Measurements from ENCODE around the gene KCND3. TPM values are rescaled to one million over a fixed set of nuclear protein-coding genes. Genes with fewer than 3 reads are reported as not detected.
"Not testable (repeated sequence)": the region's sequence is repeated elsewhere in the genome, so short reads cannot be mapped to it uniquely, and the experiment has no call there.

KCND3 gene
- total and polyA plus RNA-seq, 2 donors from 2014 or later, result 1.2 to 12.6 TPM

DNA sequence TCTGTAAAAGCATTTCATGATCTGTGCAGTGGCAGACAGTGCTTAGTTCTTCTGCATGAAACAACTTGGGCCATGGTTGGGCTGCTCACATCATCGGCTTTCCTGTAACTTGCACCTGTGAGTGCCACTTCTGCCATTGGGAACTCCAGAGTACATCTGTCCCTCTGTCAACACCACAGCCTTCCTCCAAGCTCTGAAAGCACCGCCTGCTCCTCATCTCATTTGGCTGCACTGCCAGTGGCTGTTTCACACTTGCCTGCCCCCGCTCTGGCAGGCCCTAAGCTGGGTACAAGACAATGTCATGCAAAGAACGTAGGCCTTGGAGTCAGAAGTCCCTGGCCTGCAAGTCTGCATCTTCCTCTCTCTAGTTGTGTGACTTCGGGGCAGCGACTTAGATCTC, 187.4 kb downstream of the KCND3 start:
- Histone ChIP-seq H3K4me1 (ENCODE audit: control insufficient read depth in 2 of 3, insufficient read depth in 2 of 3, low read depth in 1 of 3, low read length in 3 of 3) (no peaks in the 10 kb centered on the region), H3K27ac (ENCODE audit: low read depth in 2 of 2, low read length in 2 of 2) (no peak overlapping the region), H3K9me3 (ENCODE audit: control insufficient read depth in 2 of 3, insufficient read depth in 1 of 3, low read length in 3 of 3) (no peaks in the 10 kb centered on the region), H3K27me3 (ENCODE audit: control insufficient read depth, insufficient read depth, low read length) (no peaks in the 10 kb centered on the region), H3K9ac (ENCODE audit: low read length in 3 of 3) (no peak overlapping the region), H3K4me3 (ENCODE audit: low read length in 3 of 3) (no peak overlapping the region), H3K36me3 (ENCODE audit: control insufficient read depth in 2 of 3, insufficient read depth in 3 of 3, low read length in 3 of 3) (no peaks in the 10 kb centered on the region)
- FAIRE-seq (no peak), DNase-seq (no peak)
- intact Hi-C loops (cut with DNase I), result no loop called here
- TF ChIP-seq, protein P1, sequence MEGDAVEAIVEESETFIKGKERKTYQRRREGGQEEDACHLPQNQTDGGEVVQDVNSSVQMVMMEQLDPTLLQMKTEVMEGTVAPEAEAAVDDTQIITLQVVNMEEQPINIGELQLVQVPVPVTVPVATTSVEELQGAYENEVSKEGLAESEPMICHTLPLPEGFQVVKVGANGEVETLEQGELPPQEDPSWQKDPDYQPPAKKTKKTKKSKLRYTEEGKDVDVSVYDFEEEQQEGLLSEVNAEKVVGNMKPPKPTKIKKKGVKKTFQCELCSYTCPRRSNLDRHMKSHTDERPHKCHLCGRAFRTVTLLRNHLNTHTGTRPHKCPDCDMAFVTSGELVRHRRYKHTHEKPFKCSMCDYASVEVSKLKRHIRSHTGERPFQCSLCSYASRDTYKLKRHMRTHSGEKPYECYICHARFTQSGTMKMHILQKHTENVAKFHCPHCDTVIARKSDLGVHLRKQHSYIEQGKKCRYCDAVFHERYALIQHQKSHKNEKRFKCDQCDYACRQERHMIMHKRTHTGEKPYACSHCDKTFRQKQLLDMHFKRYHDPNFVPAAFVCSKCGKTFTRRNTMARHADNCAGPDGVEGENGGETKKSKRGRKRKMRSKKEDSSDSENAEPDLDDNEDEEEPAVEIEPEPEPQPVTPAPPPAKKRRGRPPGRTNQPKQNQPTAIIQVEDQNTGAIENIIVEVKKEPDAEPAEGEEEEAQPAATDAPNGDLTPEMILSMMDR (IDR thresholded peaks at IDR 0.05; ENCODE audit: borderline replicate concordance, extremely low read depth, insufficient read depth), result no peak

DNA sequence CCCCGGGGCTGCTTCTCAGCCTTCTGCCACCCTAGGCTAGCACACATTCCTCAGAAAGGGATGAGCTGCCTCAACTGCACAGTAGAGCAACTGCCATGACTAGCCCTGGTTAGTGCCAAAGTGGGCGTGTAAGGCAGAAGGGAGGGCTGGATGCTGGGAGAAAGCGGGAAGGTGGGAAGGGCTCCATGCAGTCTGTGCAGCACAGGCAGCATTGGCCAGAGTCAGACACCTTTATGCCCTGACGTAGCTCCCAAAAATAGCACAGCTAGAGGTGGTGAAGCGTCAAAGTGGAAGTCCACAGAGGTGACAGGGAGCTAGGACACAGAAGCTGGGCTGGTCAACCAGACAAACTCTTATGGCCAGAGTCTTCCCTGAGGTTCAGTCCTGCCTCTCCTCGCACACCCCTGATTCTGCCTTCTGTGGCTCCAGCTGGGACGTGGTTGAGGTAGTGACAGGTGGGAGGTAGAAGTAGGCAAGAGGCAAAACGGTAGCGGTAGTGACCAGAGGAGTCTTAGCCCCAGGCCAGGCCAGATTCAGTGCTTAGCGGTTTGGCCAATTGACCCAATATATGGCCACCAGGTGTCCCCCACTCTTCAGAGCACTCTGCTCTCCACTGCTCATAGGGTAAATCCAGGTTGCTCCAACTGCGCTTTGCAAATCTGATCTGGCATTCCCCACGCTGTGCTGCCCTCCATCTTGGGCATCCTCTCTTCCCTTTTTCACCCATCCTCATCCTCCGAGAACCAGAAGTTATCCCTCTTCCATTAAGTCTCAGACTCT, 188.2 kb downstream of the KCND3 start:
- Histone ChIP-seq H3K36me3 (ENCODE audit: control insufficient read depth in 2 of 3, insufficient read depth in 3 of 3, low read length in 3 of 3) (no peaks in the 10 kb centered on the region), H3K4me3 (ENCODE audit: low read length in 3 of 3) (no peak overlapping the region), H3K27me3 (ENCODE audit: control insufficient read depth, insufficient read depth, low read length) (no peaks in the 10 kb centered on the region), H3K9ac (ENCODE audit: low read length in 3 of 3) (no peak overlapping the region), H3K9me3 (ENCODE audit: control insufficient read depth in 2 of 3, insufficient read depth in 1 of 3, low read length in 3 of 3) (no peaks in the 10 kb centered on the region), H3K27ac (ENCODE audit: low read depth in 2 of 2, low read length in 2 of 2) (no peak overlapping the region), H3K4me1 (ENCODE audit: control insufficient read depth in 2 of 3, insufficient read depth in 2 of 3, low read depth in 1 of 3, low read length in 3 of 3) (no peaks in the 10 kb centered on the region)
- intact Hi-C loops (cut with DNase I), result no loop called here
- TF ChIP-seq, protein P1 (IDR thresholded peaks at IDR 0.05; ENCODE audit: borderline replicate concordance, extremely low read depth, insufficient read depth), result no peak
- no peak for DNase-seq
- FAIRE-seq, result no peak

DNA sequence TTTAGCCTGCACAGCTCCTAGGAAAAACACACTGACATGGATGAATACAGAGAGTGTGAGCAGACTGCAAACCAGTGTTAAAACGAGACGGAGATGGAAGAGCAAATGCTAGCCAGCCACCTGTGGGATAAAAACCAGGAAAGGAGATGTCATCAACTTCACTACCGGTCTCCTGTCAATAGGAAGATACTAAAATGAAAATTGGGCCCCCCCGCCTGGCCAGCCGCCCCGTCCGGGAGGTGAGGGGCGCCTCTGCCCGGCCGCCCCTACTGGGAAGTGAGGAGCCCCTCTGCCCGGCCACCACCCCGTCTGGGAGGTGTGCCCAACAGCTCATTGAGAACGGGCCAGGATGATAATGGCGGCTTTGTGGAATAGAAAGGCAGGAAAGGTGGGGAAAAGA, 189.7 kb downstream of the KCND3 start:
- FAIRE-seq; H3K27me3 ChIP-seq (ENCODE audit: control insufficient read depth, insufficient read depth, low read length); H3K4me1 ChIP-seq (ENCODE audit: control insufficient read depth in 2 of 3, insufficient read depth in 2 of 3, low read depth in 1 of 3, low read length in 3 of 3); H3K36me3 ChIP-seq (ENCODE audit: control insufficient read depth in 2 of 3, insufficient read depth in 3 of 3, low read length in 3 of 3); H3K9ac ChIP-seq (ENCODE audit: low read length in 3 of 3); H3K9me3 ChIP-seq (ENCODE audit: control insufficient read depth in 2 of 3, insufficient read depth in 1 of 3, low read length in 3 of 3); H3K27ac ChIP-seq (ENCODE audit: low read depth in 2 of 2, low read length in 2 of 2); H3K4me3 ChIP-seq (ENCODE audit: low read length in 3 of 3); intact Hi-C loops (cut with DNase I); DNase-seq: not testable (repeated sequence)

DNA sequence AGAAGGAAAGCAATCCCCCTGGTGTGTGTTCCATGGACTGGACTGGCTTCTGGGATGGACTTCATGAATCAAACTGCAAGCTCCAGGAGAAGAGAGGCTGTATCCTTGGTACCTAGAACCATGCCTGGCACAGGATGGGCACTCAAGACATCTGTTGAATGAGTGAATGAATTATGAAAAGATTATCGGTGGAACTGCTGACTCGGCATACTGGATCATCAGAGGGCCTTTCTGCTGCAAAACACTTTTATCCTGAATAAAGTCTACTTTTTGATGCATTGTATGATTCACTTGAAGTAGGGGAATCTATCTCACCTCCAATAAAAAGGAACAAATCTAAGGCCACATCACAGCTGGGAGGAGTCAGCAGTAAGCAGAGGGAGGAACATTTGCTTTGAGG, 190.9 kb downstream of the KCND3 start:
- DNase-seq (no peak), FAIRE-seq (no peak)
- intact Hi-C loops (cut with DNase I), result no loop called here
- H3K4me3 ChIP-seq (ENCODE audit: low read length in 3 of 3), result no peak overlapping the region
- no peaks in the 10 kb centered on the region for H3K9me3 ChIP-seq (ENCODE audit: control insufficient read depth in 2 of 3, insufficient read depth in 1 of 3, low read length in 3 of 3)
- H3K36me3 ChIP-seq (ENCODE audit: control insufficient read depth in 2 of 3, insufficient read depth in 3 of 3, low read length in 3 of 3), result no peaks in the 10 kb centered on the region
- H3K27me3 ChIP-seq (ENCODE audit: control insufficient read depth, insufficient read depth, low read length), result no peaks in the 10 kb centered on the region
- H3K4me1 ChIP-seq (ENCODE audit: control insufficient read depth in 2 of 3, insufficient read depth in 2 of 3, low read depth in 1 of 3, low read length in 3 of 3), result no peaks in the 10 kb centered on the region
- no peak overlapping the region for H3K9ac ChIP-seq (ENCODE audit: low read length in 3 of 3)
- TF ChIP-seq, protein P1 (IDR thresholded peaks at IDR 0.05; ENCODE audit: borderline replicate concordance, extremely low read depth, insufficient read depth), result no peak
- H3K27ac ChIP-seq (ENCODE audit: low read depth in 2 of 2, low read length in 2 of 2), result no peak overlapping the region

Data from kidney (tissue), 14 donors.